Measurements from ENCODE around the gene CDH8. TPM values are rescaled to one million over a fixed set of nuclear protein-coding genes. Genes with fewer than 3 reads are reported as not detected.

Gene CDH8
- total RNA-seq, 1 experiment from 2014 or later: not detected

- no peak for DNase-seq (ENCODE audit: low read depth)
- in situ Hi-C loops (cut with HindIII; ENCODE audit: low pct_unique_long_range_greater_than_20kb, low sequenced_read_pairs): no loop called here
These were observed 418.9 kb downstream of the CDH8 start for GRCh38 chr16:61617219-61617783.

GRCh38 chr16:61616088-61616487 lies 420.1 kb downstream of the CDH8 start:
- no peak for DNase-seq (ENCODE audit: low read depth)
- in situ Hi-C loops (cut with HindIII; ENCODE audit: low pct_unique_long_range_greater_than_20kb, low sequenced_read_pairs): no loop called here

- in situ Hi-C loops (cut with HindIII; ENCODE audit: low pct_unique_long_range_greater_than_20kb, low sequenced_read_pairs): no loop called here
These were observed 424.3 kb downstream of the CDH8 start for GRCh38 chr16:61611847-61612491.

GRCh38 chr16:61606581-61606980 lies 429.7 kb downstream of the CDH8 start:
- DNase-seq (ENCODE audit: low read depth): no peak
- in situ Hi-C loops (cut with HindIII; ENCODE audit: low pct_unique_long_range_greater_than_20kb, low sequenced_read_pairs): no loop called here

More at GRCh38 chr16:61611847-61612491, 424.3 kb downstream of the CDH8 start:
- no peak for DNase-seq (ENCODE audit: low read depth)

Measured in Caki2 (cell line).